ENCODE results near the gene ODR4.

- TF ChIP-seq POLR2A (IDR thresholded peaks at IDR 0.05) (no peak), CTCF (IDR thresholded peaks at IDR 0.05) (no peak)
Observed at GRCh38 chr1:186326009-186326408, 49.6 kb upstream of the ODR4 start.

Measured in esophagus squamous epithelium (tissue), 4 donors.